Measurements from ENCODE around the gene RGS16. TPM values are rescaled to one million over a fixed set of nuclear protein-coding genes. Genes with fewer than 3 reads are reported as not detected.

Gene RGS16
- total RNA-seq, 1 experiment from 2014 or later = 6.5 TPM

DNA sequence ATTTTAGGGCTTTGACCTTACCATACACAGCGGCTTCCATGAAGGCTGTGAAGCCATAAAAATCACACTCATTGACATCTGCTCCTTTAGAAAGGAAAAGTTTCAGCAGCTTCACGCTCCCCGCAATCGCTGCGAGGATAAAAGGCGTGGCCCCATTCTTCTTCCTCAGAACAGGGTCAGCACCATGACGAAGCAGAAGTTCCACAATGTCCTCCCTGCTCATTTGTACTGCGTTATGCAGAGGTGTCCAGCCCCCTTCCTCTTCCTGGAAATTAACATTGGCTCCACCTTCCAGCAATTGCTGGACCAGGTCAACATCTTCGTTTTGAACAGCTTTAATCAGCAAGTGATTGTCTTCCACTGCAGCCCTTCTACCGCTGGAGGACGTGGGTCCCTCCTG is 17.8 kb downstream of the RGS16 start:
- ChIA-PET RAD21 (ENCODE audit: low non-redundant PET in 1 of 2, low total read pairs in 2 of 2, uncharacterized antibody in 2 of 2, unreplicated experiment in 2 of 2) (no interaction called here), POLR2A (no interaction called here), CTCF (no interaction called here)
- Histone ChIP-seq H3K9me2 (ENCODE audit: insufficient read depth) (no peaks in the 10 kb centered on the region), H3K79me2 (ENCODE audit: insufficient read depth, low read length) (no peaks in the 10 kb centered on the region), H3K4me3 (replicated peaks in 1 of 2; ENCODE audit: low read depth in 1 of 2, low read length in 2 of 2) (no peak overlapping the region), H3K36me3 (ENCODE audit: control insufficient read depth in 1 of 2, insufficient read depth in 2 of 2, low read length in 2 of 2) (no peaks in the 10 kb centered on the region), H4K20me1 (ENCODE audit: insufficient read depth) (no peaks in the 10 kb centered on the region), H3K9ac (ENCODE audit: low read length) (no peak overlapping the region), H3K27ac (ENCODE audit: low read depth, low read length) (no peak overlapping the region), H3K27me3 (ENCODE audit: insufficient read depth, low read length) (no peaks in the 10 kb centered on the region), H3K4me2 (ENCODE audit: low read length) (no peak overlapping the region), H2AFZ (ENCODE audit: low read depth, low read length, poor library complexity, severe bottlenecking) (no peak overlapping the region), H3K4me1 (ENCODE audit: control insufficient read depth in 1 of 2, insufficient read depth in 2 of 2, low read length in 2 of 2) (peaks cover 0 to 13% of the 10 kb centered on the region in 2 experiments; a peak in 2 of 4 replicates), H3K9me3 (ENCODE audit: control insufficient read depth in 1 of 2, insufficient read depth in 1 of 2, low read depth in 1 of 2, low read length in 2 of 2) (no peaks in the 10 kb centered on the region)
- no TSS peak for BruUV-seq (replicated peaks)
- DNase-seq (ENCODE audit: low read depth, low spot score) (no peak), ATAC-seq (no peak)
- TF ChIP-seq, protein P1, sequence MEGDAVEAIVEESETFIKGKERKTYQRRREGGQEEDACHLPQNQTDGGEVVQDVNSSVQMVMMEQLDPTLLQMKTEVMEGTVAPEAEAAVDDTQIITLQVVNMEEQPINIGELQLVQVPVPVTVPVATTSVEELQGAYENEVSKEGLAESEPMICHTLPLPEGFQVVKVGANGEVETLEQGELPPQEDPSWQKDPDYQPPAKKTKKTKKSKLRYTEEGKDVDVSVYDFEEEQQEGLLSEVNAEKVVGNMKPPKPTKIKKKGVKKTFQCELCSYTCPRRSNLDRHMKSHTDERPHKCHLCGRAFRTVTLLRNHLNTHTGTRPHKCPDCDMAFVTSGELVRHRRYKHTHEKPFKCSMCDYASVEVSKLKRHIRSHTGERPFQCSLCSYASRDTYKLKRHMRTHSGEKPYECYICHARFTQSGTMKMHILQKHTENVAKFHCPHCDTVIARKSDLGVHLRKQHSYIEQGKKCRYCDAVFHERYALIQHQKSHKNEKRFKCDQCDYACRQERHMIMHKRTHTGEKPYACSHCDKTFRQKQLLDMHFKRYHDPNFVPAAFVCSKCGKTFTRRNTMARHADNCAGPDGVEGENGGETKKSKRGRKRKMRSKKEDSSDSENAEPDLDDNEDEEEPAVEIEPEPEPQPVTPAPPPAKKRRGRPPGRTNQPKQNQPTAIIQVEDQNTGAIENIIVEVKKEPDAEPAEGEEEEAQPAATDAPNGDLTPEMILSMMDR (IDR thresholded peaks at IDR 0.05 in 2 of 3, conservative IDR thresholded peaks at IDR 0.05 in 1 of 3; ENCODE audit: borderline replicate concordance in 1 of 3, insufficient read depth in 1 of 3, low read depth in 2 of 3, low read length in 2 of 3) = no peak
- TF ChIP-seq SP1 (IDR thresholded peaks at IDR 0.05; ENCODE audit: low read depth) (no peak), FOSL1 (IDR thresholded peaks at IDR 0.05; ENCODE audit: low read depth) (no peak), POLR2A (IDR thresholded peaks at IDR 0.05; ENCODE audit: borderline replicate concordance, extremely low read depth, insufficient read depth, insufficient read length) (no peak), YY1 (IDR thresholded peaks at IDR 0.05; ENCODE audit: extremely low read depth, insufficient replicate concordance, low read depth, low read length) (no peak), EZH2phosphoT487 (IDR thresholded peaks at IDR 0.05; ENCODE audit: borderline replicate concordance) (no peak), CBX3 (IDR thresholded peaks at IDR 0.05; ENCODE audit: low read depth) (no peak), SRF (IDR thresholded peaks at IDR 0.05; ENCODE audit: low read depth) (no peak)
- TF ChIP-seq, protein P2, sequence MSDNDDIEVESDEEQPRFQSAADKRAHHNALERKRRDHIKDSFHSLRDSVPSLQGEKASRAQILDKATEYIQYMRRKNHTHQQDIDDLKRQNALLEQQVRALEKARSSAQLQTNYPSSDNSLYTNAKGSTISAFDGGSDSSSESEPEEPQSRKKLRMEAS (IDR thresholded peaks at IDR 0.05) = no peak
- intact Hi-C loops (cut with micrococcal nuclease) = no loop called here

Measured in HCT116 (cell line).